ENCODE results near the gene HNRNPA0. TPM values are rescaled to one million over a fixed set of nuclear protein-coding genes. Genes with fewer than 3 reads are reported as not detected.

Gene HNRNPA0
- total RNA-seq, 1 experiment from 2014 or later = 33.3 TPM

DNA sequence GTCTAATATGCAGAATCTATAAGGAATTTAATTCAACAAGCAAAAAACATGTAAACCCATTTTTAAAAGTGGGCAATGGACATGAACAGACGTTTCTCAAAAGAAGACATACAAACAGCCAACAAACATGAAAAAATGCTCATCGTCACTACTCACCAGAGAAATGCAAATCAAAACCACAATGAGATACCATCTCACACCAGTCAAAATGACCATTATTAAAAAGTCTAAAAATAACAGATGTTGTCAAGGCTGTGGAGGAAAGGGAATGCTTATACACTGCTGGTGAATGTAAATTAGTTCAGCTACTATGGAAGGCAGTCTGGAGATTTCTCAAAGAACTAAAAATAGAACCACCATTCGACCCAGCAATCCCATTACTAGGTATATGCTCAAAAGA, 15.2 kb downstream of the HNRNPA0 start:
- ATAC-seq (no peak), DNase-seq (ENCODE audit: low read depth, low spot score) (no peak)
- Histone ChIP-seq H3K36me3 (ENCODE audit: control insufficient read depth, insufficient read depth, low read length) (no peaks in the 10 kb centered on the region), H3K9me3 (ENCODE audit: control insufficient read depth, insufficient read depth, low read depth, low read length) (no peaks in the 10 kb centered on the region), H3K4me1 (ENCODE audit: control insufficient read depth, insufficient read depth, low read length) (no peaks in the 10 kb centered on the region; the same call in 1 of the 2 replicates), H3K27ac (ENCODE audit: low read length) (no peak overlapping the region), H3K4me3 (ENCODE audit: low read depth in 2 of 2, low read length in 2 of 2) (no peak overlapping the region), H3K27me3 (ENCODE audit: control insufficient read depth, insufficient read depth, low read length) (no peaks in the 10 kb centered on the region)
- TF ChIP-seq, protein P1, sequence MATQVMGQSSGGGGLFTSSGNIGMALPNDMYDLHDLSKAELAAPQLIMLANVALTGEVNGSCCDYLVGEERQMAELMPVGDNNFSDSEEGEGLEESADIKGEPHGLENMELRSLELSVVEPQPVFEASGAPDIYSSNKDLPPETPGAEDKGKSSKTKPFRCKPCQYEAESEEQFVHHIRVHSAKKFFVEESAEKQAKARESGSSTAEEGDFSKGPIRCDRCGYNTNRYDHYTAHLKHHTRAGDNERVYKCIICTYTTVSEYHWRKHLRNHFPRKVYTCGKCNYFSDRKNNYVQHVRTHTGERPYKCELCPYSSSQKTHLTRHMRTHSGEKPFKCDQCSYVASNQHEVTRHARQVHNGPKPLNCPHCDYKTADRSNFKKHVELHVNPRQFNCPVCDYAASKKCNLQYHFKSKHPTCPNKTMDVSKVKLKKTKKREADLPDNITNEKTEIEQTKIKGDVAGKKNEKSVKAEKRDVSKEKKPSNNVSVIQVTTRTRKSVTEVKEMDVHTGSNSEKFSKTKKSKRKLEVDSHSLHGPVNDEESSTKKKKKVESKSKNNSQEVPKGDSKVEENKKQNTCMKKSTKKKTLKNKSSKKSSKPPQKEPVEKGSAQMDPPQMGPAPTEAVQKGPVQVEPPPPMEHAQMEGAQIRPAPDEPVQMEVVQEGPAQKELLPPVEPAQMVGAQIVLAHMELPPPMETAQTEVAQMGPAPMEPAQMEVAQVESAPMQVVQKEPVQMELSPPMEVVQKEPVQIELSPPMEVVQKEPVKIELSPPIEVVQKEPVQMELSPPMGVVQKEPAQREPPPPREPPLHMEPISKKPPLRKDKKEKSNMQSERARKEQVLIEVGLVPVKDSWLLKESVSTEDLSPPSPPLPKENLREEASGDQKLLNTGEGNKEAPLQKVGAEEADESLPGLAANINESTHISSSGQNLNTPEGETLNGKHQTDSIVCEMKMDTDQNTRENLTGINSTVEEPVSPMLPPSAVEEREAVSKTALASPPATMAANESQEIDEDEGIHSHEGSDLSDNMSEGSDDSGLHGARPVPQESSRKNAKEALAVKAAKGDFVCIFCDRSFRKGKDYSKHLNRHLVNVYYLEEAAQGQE (IDR thresholded peaks at IDR 0.05; ENCODE audit: insufficient read depth in 1 of 2, low read depth in 2 of 2, low read length in 1 of 2) = no peak
- TF ChIP-seq SIN3A (IDR thresholded peaks at IDR 0.05; ENCODE audit: borderline replicate concordance, insufficient read depth, low read depth, low read length) (no peak), TCF7L2 (IDR thresholded peaks at IDR 0.05; ENCODE audit: low read depth, low read length) (no peak), POLR2AphosphoS5 (IDR thresholded peaks at IDR 0.05; ENCODE audit: low read depth, low read length) (no peak)
- TF ChIP-seq, protein P2, sequence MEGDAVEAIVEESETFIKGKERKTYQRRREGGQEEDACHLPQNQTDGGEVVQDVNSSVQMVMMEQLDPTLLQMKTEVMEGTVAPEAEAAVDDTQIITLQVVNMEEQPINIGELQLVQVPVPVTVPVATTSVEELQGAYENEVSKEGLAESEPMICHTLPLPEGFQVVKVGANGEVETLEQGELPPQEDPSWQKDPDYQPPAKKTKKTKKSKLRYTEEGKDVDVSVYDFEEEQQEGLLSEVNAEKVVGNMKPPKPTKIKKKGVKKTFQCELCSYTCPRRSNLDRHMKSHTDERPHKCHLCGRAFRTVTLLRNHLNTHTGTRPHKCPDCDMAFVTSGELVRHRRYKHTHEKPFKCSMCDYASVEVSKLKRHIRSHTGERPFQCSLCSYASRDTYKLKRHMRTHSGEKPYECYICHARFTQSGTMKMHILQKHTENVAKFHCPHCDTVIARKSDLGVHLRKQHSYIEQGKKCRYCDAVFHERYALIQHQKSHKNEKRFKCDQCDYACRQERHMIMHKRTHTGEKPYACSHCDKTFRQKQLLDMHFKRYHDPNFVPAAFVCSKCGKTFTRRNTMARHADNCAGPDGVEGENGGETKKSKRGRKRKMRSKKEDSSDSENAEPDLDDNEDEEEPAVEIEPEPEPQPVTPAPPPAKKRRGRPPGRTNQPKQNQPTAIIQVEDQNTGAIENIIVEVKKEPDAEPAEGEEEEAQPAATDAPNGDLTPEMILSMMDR (IDR thresholded peaks at IDR 0.05) = no peak
- POLR2A ChIA-PET = no interaction called here
- intact Hi-C loops (cut with micrococcal nuclease; ENCODE audit: unreplicated experiment) (no loop called here), in situ Hi-C loops (cut with HindIII; ENCODE audit: low pct_unique_long_range_greater_than_20kb, low sequenced_read_pairs) (no loop called here)
- CTCF ChIA-PET = no interaction called here
- BruUV-seq (replicated peaks) = no TSS peak

DNA sequence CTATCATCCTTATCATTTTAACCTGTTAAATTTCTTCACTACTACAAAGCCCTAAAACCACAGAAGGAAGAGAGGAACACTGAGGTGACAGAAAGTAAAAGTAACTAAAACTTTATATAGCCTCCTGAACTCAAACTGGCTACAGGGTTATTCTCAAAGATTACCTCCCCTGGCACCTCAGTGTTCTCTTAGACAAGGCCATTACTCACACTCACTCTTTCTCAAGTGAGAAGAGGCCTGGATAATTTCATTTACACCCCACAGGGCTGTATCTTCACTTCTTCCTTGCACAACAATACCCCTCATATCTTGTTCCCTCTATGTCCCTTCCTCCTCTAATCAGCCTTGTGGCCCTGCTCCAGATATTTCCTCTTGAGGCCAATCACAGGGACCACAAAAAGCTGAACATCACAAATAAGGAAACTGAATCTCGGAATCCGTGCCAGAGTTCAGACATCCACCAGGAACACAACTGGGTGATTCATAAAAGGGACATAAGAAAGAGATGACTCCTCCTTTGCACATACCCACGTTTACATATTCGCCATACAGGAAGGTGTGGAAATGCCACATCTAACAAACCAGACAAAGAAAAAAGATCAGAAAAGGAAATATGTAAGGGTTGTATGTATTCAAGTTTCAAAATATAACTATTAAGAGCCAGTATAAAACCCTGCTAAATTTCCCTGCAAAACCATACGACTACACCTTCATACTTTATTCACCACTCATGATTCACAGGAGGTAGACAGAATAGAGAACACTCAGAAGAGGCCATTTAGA, 16.6 kb downstream of the HNRNPA0 start:
- no TSS peak for BruUV-seq (replicated peaks)
- in situ Hi-C loops (cut with HindIII; ENCODE audit: low pct_unique_long_range_greater_than_20kb, low sequenced_read_pairs) (no loop called here), intact Hi-C loops (cut with micrococcal nuclease; ENCODE audit: unreplicated experiment) (no loop called here)
- TF ChIP-seq POLR2AphosphoS5 (IDR thresholded peaks at IDR 0.05; ENCODE audit: low read depth, low read length) = no peak
- TF ChIP-seq SIN3A (IDR thresholded peaks at IDR 0.05; ENCODE audit: borderline replicate concordance, insufficient read depth, low read depth, low read length) = no peak
- TF ChIP-seq TCF7L2 (IDR thresholded peaks at IDR 0.05; ENCODE audit: low read depth, low read length) = no peak
- TF ChIP-seq, protein P2 (IDR thresholded peaks at IDR 0.05) = no peak
- TF ChIP-seq, protein P1 (IDR thresholded peaks at IDR 0.05; ENCODE audit: insufficient read depth in 1 of 2, low read depth in 2 of 2, low read length in 1 of 2) = no peak
- Histone ChIP-seq H3K27me3 (ENCODE audit: control insufficient read depth, insufficient read depth, low read length) (no peaks in the 10 kb centered on the region), H3K9me3 (ENCODE audit: control insufficient read depth, insufficient read depth, low read depth, low read length) (no peaks in the 10 kb centered on the region), H3K4me3 (ENCODE audit: low read depth in 2 of 2, low read length in 2 of 2) (no peak overlapping the region), H3K4me1 (ENCODE audit: control insufficient read depth, insufficient read depth, low read length) (no peaks in the 10 kb centered on the region; the same call in 1 of the 2 replicates), H3K27ac (ENCODE audit: low read length) (no peak overlapping the region), H3K36me3 (ENCODE audit: control insufficient read depth, insufficient read depth, low read length) (no peaks in the 10 kb centered on the region)
- no peak for ATAC-seq
- CTCF ChIA-PET = interaction anchor here (0.7 to 2.0 kb wide), 3 partner anchors 77 to 319 kb away, joined by 3 to 8 read pairs (median 3); no protein-coding TSS in a partner anchor
- DNase-seq (ENCODE audit: low read depth, low spot score) = no peak
- POLR2A ChIA-PET = no interaction called here

Data from Panc1 (cell line).